NT2/D1 (cell line): ENCODE measurements around the gene MFSD2A.

Experiments used
- SUZ12 ChIP-seq: IDR thresholded peaks from 2 replicates; pipeline ENCODE4 v1.6.1; 2011; ENCODE audit not compliant: insufficient read length, insufficient read depth; ENCODE audit errors: extremely low read depth
- YY1 ChIP-seq: IDR thresholded peaks from 2 replicates; pipeline ENCODE4 v1.6.1; 2011; ENCODE audit not compliant: insufficient read length, insufficient read depth

DNA sequence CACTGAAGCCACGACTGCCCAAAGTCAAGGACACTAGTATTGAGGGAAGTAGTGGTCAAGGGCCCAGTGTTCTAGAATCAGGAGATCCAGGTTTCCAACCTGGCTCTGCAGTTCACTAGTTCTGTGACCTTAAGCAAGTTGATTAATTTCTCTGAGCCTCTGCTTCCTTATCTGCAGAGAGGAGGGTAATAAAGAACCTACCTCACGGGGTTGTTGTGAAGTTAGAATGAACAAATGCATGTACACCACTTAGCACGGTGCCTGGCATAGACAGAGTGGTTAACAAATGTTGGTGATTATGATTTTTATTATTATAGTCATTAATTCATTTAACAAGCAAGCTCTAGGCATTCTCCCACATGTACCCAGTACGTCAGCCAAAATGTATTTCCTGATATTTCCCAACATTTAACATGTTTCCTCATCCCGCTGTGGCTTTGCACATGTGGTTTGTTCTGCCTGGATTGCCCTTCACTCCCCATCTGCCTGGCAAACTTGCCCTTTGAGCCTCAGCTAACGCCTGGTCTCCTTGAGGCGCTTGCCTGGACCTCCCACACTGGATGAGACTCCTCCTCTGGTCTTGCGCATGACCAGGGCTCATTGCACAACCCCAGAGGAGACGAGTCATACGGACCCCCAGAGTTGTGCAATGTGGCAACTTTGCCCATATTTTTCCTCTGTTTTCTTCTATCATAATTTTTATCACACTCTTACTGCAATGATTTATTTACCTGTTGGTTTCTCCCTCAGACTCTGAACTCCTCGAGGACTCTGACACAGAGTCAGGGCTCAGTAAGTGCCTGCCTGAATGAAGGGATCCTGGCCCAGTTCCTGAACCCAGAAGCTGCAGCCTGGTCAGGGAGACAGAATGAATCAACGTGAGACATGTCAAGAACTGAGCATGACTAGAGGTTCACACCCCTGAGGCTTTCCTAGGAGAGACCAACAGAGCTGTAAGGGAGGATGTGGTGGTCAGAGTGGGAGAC is 20.7 kb upstream of the MFSD2A start:
- TF ChIP-seq YY1 (no peak), SUZ12 (no peak)
